HepG2 (cell line): Measurements from ENCODE around the gene LARP1. TPM values are rescaled to one million over a fixed set of nuclear protein-coding genes. Genes with fewer than 3 reads are reported as not detected.

Source experiments
- ARID4A ChIP-seq: sonication (generic); formaldehyde crosslinking; IDR thresholded peaks from 2 replicates; pipeline ENCODE4 v1.5.0; 2020; ENCODE audit warnings: mild to moderate bottlenecking, missing genetic modification reagents, borderline replicate concordance
- E2F2 ChIP-seq: sonication (generic); formaldehyde crosslinking; IDR thresholded peaks from 2 replicates; pipeline ENCODE4 v1.4.0; 2020; ENCODE audit warnings: missing genetic modification reagents, borderline replicate concordance
- ETV6 ChIP-seq: sonication (generic); formaldehyde crosslinking; conservative IDR thresholded peaks from 2 replicates; pipeline ENCODE4 v1.4.0; 2020; ENCODE audit warnings: missing genetic modification reagents
- GABPA ChIP-seq, 2 experiments: IDR thresholded peaks; 2 replicates each; pipeline ENCODE4 v1.6.1; 2011 to 2016; ENCODE audit warnings: low read depth in 2 of 2, low read length in 1 of 2, missing biosample characterization in 1 of 2, missing genetic modification characterization in 1 of 2
- NFKB2 ChIP-seq: sonication (generic); formaldehyde crosslinking; IDR thresholded peaks from 2 replicates; pipeline ENCODE4 v1.4.0; 2020; ENCODE audit warnings: missing genetic modification reagents, borderline replicate concordance
- RFXANK ChIP-seq: IDR thresholded peaks from 2 replicates; pipeline ENCODE4 v1.6.1; 2016
- SMARCE1 ChIP-seq: fragments of 450-650 bp; IDR thresholded peaks from 2 replicates; pipeline ENCODE4 v1.6.1; 2017; ENCODE audit warnings: borderline replicate concordance
- ZBTB10 ChIP-seq: sonication (generic); formaldehyde crosslinking; IDR thresholded peaks from 2 replicates; pipeline ENCODE4 v1.4.0; 2020; ENCODE audit warnings: missing genetic modification reagents, borderline replicate concordance
- ZNF646 ChIP-seq: sonication (generic); formaldehyde crosslinking; IDR thresholded peaks from 2 replicates; pipeline ENCODE4 v1.9.0; 2021; ENCODE audit warnings: mild to moderate bottlenecking, missing genetic modification reagents
- ZUFSP ChIP-seq: sonication (generic); formaldehyde crosslinking; IDR thresholded peaks from 2 replicates; pipeline ENCODE4 v1.9.0; 2021; ENCODE audit warnings: missing genetic modification reagents, mild to moderate bottlenecking, borderline replicate concordance
- polyA plus RNA-seq, 8 experiments: library from polyadenylated mRNA; depleted of rRNA in 3 of 8; stranded (reverse) in 7 of 8; unstranded in 1 of 8; fragments of >200 nt; fragmentation: Illumina TruSeq in 4 of 8; extraction: Trizol in 4 of 8; gene quantifications; 2 replicates each; pipeline versions ENCODE4 v1.2.1 to v1.2.3, GENCODE V29; 2011 to 2016; ENCODE audit warnings: low read depth in 4 of 8, missing spikeins in 1 of 8, mixed read lengths in 1 of 8; ENCODE audit not compliant: insufficient read depth in 1 of 8
- total RNA-seq, 5 experiments: library from RNA; depleted of rRNA; stranded (reverse); fragments of >200 nt; fragmentation: Illumina TruSeq; extraction: Trizol; gene quantifications; 2 replicates each; pipeline ENCODE4 v1.2.3, GENCODE V29; 2016; ENCODE audit warnings: low read depth in 1 of 5

LARP1 gene
- total and polyA plus RNA-seq, 2 of the 13 experiments (the other 11 are each of a cell fraction or from before 2014, with no cell fraction given) = 45.2 to 61.4 TPM

- no peak for TF ChIP-seq ZUFSP (CRISPR knock-in tag)
- no peak for TF ChIP-seq GABPA (IDR thresholded peaks at IDR 0.05; ENCODE audit: low read depth, low read length)
- no peak for TF ChIP-seq GABPA (CRISPR knock-in tag; IDR thresholded peaks at IDR 0.05; ENCODE audit: low read depth)
- TF ChIP-seq ETV6 (CRISPR knock-in tag) = no peak
- TF ChIP-seq RFXANK (CRISPR knock-in tag) = no peak
- 0 out of 2 replicates have a peak, but pooled peaks have one; percentile 60 for TF ChIP-seq ZNF646 (CRISPR knock-in tag)
- no peak for TF ChIP-seq ZBTB10
- TF ChIP-seq SMARCE1 = no peak
- TF ChIP-seq NFKB2 (CRISPR knock-in tag) = peak; percentile 81; the same call in 1 of the 2 replicates
- no peak for TF ChIP-seq E2F2 (CRISPR knock-in tag)
- TF ChIP-seq ARID4A (CRISPR knock-in tag) = peak; percentile 82
Observed at GRCh38 chr5:154857530-154858296, 102.5 kb downstream of the LARP1 start (continued).
